Measurements from ENCODE around the gene PIK3C2G. TPM values are rescaled to one million over a fixed set of nuclear protein-coding genes. Genes with fewer than 3 reads are reported as not detected.

Gene PIK3C2G, protein sequence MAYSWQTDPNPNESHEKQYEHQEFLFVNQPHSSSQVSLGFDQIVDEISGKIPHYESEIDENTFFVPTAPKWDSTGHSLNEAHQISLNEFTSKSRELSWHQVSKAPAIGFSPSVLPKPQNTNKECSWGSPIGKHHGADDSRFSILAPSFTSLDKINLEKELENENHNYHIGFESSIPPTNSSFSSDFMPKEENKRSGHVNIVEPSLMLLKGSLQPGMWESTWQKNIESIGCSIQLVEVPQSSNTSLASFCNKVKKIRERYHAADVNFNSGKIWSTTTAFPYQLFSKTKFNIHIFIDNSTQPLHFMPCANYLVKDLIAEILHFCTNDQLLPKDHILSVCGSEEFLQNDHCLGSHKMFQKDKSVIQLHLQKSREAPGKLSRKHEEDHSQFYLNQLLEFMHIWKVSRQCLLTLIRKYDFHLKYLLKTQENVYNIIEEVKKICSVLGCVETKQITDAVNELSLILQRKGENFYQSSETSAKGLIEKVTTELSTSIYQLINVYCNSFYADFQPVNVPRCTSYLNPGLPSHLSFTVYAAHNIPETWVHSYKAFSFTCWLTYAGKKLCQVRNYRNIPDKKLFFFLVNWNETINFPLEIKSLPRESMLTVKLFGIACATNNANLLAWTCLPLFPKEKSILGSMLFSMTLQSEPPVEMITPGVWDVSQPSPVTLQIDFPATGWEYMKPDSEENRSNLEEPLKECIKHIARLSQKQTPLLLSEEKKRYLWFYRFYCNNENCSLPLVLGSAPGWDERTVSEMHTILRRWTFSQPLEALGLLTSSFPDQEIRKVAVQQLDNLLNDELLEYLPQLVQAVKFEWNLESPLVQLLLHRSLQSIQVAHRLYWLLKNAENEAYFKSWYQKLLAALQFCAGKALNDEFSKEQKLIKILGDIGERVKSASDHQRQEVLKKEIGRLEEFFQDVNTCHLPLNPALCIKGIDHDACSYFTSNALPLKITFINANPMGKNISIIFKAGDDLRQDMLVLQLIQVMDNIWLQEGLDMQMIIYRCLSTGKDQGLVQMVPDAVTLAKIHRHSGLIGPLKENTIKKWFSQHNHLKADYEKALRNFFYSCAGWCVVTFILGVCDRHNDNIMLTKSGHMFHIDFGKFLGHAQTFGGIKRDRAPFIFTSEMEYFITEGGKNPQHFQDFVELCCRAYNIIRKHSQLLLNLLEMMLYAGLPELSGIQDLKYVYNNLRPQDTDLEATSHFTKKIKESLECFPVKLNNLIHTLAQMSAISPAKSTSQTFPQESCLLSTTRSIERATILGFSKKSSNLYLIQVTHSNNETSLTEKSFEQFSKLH (N-terminal part only)
- total RNA-seq (2014; rRNA removed; shearing (Covaris generic); ENCODE audit: low replicate concordance), result not detected in 2 replicates

DNA sequence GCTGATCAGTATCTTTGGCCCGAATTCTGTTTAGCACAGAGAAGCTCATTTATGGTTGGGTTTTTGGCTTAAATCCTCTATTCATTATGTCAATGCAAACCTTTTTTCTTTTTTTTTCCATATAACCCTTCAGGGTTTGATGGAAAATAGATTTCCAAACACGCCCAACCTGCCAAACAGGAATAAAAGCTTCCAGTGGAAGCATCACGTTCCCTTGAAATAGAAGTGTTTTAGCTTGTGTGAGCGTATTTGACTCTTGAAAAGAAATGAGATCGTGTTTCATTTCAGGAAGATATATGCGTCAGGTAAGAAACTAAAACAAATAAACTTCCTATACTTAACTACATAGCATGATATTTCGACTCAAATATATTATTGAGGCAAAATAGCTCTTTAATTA lies at the start of gene PIK3C2G:
Gene PIK3C2G, plus strand, starts transcription at position 246 of the 400 bp plus-strand sequence. CDS start 20,564 bp downstream, outside the sequence.
- H4K20me1 ChIP-seq (ENCODE audit: insufficient read depth, low read depth, low read length), result no peaks in the 10 kb centered on the region
- no peaks in the 10 kb centered on the region for H3K9me2 ChIP-seq (replicated peaks; ENCODE audit: insufficient read depth, low read length)
- no peak within 1 kb of the TSS for H3K27ac ChIP-seq (ENCODE audit: low read length)
- H3K9ac ChIP-seq (ENCODE audit: low read length), result no peak within 1 kb of the TSS
- no peak within 1 kb of the TSS for H3K4me3 ChIP-seq (ENCODE audit: low read length)
- no peaks in the 10 kb centered on the region for H3K27me3 ChIP-seq (ENCODE audit: low read length)
- no peaks in the 10 kb centered on the region for H3K36me3 ChIP-seq (ENCODE audit: insufficient read depth, low read length)
- H3K79me2 ChIP-seq (ENCODE audit: low read length), result no peaks in the 10 kb centered on the region
- H3K9me3 ChIP-seq (ENCODE audit: low read length), result no peaks in the 10 kb centered on the region
- H2AFZ ChIP-seq (ENCODE audit: low read length), result no peak within 1 kb of the TSS
- no peaks in the 10 kb centered on the region for H3K4me1 ChIP-seq (ENCODE audit: low read length)
- H3K4me2 ChIP-seq (ENCODE audit: low read depth, low read length, poor library complexity, severe bottlenecking), result no peak within 1 kb of the TSS
- DNase-seq, result no peak

DNA sequence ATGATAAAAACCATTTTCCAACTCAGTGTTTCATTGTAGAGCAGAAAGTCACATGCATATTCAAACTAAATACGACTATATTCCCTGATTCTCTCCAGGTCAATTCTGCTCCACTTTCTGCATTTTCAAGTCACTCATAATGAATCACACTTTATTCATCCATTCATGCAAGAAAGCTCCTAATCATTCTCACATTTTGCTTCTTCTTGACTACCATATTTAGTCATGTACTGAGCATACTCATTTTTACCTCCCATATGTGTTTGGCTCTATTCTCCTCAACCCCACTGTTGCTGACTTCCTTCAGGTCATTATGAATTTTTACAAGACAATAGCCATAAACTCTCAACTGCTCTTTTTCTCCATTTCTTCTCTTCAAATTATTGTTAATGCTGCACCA lies 43.4 kb upstream of the PIK3C2G start:
- Histone ChIP-seq H3K79me2 (ENCODE audit: low read length) (no peaks in the 10 kb centered on the region), H3K27me3 (ENCODE audit: low read length) (no peaks in the 10 kb centered on the region), H3K9ac (ENCODE audit: low read length) (no peak overlapping the region), H3K9me2 (replicated peaks; ENCODE audit: insufficient read depth, low read length) (no peaks in the 10 kb centered on the region), H3K9me3 (ENCODE audit: low read length) (no peaks in the 10 kb centered on the region), H3K4me1 (ENCODE audit: low read length) (no peaks in the 10 kb centered on the region), H3K36me3 (ENCODE audit: insufficient read depth, low read length) (no peaks in the 10 kb centered on the region), H3K27ac (ENCODE audit: low read length) (no peak overlapping the region), H3K4me2 (ENCODE audit: low read depth, low read length, poor library complexity, severe bottlenecking) (no peak overlapping the region), H2AFZ (ENCODE audit: low read length) (no peak overlapping the region), H3K4me3 (ENCODE audit: low read length) (no peak overlapping the region), H4K20me1 (ENCODE audit: insufficient read depth, low read depth, low read length) (no peaks in the 10 kb centered on the region)
- DNase-seq, result no peak

DNA sequence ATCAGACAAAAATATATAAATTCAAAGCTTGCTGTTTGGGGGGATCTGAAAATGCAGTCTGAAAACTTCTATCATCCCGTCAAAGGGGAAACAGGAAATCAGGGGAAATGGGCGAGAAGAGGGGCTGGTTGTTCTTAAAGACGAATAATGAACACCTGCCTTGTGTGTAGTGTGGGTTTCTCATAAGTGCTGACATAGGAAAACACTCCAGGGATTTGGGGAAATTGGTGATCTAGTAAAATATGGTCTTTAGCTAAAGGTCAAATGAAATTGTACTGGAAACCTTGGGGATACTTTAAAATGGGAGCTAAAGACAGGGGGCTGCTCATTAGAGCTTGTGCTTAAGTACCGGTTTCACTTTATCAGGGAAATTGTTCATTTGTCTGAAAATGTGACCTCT lies 39.6 kb upstream of the PIK3C2G start:
- no peaks in the 10 kb centered on the region for H3K27me3 ChIP-seq (ENCODE audit: low read length)
- H3K27ac ChIP-seq (ENCODE audit: low read length), result no peak overlapping the region
- no peak overlapping the region for H3K4me2 ChIP-seq (ENCODE audit: low read depth, low read length, poor library complexity, severe bottlenecking)
- no peaks in the 10 kb centered on the region for H3K4me1 ChIP-seq (ENCODE audit: low read length)
- H4K20me1 ChIP-seq (ENCODE audit: insufficient read depth, low read depth, low read length), result no peaks in the 10 kb centered on the region
- H3K4me3 ChIP-seq (ENCODE audit: low read length), result no peak overlapping the region
- H3K9ac ChIP-seq (ENCODE audit: low read length), result no peak overlapping the region
- no peaks in the 10 kb centered on the region for H3K9me3 ChIP-seq (ENCODE audit: low read length)
- H3K79me2 ChIP-seq (ENCODE audit: low read length), result no peaks in the 10 kb centered on the region
- no peak overlapping the region for H2AFZ ChIP-seq (ENCODE audit: low read length)
- no peaks in the 10 kb centered on the region for H3K36me3 ChIP-seq (ENCODE audit: insufficient read depth, low read length)
- DNase-seq, result no peak
- H3K9me2 ChIP-seq (replicated peaks; ENCODE audit: insufficient read depth, low read length), result no peaks in the 10 kb centered on the region

DNA sequence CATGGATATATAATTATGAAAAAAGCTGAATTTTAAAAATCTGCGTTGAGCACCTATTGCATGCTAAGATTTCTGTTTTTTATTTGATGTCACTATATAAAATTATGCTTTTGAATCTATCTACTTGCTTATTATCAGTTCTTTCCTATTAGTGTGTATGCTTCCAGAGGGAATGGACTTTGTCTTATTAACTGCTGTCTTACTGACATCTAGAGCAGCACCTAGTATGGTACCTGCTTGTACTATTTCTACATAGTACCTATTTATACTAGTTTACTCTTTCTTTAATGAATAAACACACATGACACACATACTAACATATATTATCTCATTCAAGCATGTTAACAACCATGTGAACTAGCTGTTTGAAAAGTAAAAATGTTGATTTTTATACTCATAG lies 38.6 kb upstream of the PIK3C2G start:
- Histone ChIP-seq H3K79me2 (ENCODE audit: low read length) (no peaks in the 10 kb centered on the region), H3K9me3 (ENCODE audit: low read length) (no peaks in the 10 kb centered on the region), H3K9ac (ENCODE audit: low read length) (no peak overlapping the region), H3K9me2 (replicated peaks; ENCODE audit: insufficient read depth, low read length) (no peaks in the 10 kb centered on the region), H3K4me2 (ENCODE audit: low read depth, low read length, poor library complexity, severe bottlenecking) (no peak overlapping the region), H3K27me3 (ENCODE audit: low read length) (no peaks in the 10 kb centered on the region), H4K20me1 (ENCODE audit: insufficient read depth, low read depth, low read length) (no peaks in the 10 kb centered on the region), H3K4me1 (ENCODE audit: low read length) (no peaks in the 10 kb centered on the region), H3K27ac (ENCODE audit: low read length) (no peak overlapping the region), H3K4me3 (ENCODE audit: low read length) (no peak overlapping the region), H2AFZ (ENCODE audit: low read length) (no peak overlapping the region), H3K36me3 (ENCODE audit: insufficient read depth, low read length) (no peaks in the 10 kb centered on the region)
- no peak for DNase-seq

DNA sequence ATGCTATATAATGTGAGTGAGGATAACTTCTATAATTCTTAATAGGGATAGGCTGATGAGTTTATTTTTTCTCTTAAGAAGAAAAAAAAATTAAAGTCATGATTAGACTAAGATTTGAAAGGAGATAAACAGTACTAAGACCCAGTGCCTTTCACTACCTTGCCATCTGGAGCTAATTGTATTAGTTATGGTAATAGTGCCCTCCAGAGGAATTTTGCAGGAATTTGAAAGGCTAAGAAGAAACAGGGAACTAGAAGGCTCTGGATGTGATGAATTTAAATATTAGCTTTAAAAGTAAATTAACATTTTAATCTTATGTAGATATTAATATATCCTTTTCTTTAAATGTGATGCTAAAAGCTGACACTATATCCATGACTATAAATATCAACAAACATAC lies 36.6 kb upstream of the PIK3C2G start:
- Histone ChIP-seq H3K4me2 (ENCODE audit: low read depth, low read length, poor library complexity, severe bottlenecking) (no peak overlapping the region), H4K20me1 (ENCODE audit: insufficient read depth, low read depth, low read length) (no peaks in the 10 kb centered on the region), H2AFZ (ENCODE audit: low read length) (no peak overlapping the region), H3K4me1 (ENCODE audit: low read length) (no peaks in the 10 kb centered on the region), H3K36me3 (ENCODE audit: insufficient read depth, low read length) (no peaks in the 10 kb centered on the region), H3K27ac (ENCODE audit: low read length) (no peak overlapping the region), H3K27me3 (ENCODE audit: low read length) (no peaks in the 10 kb centered on the region), H3K9me2 (replicated peaks; ENCODE audit: insufficient read depth, low read length) (no peaks in the 10 kb centered on the region), H3K9me3 (ENCODE audit: low read length) (no peaks in the 10 kb centered on the region), H3K9ac (ENCODE audit: low read length) (no peak overlapping the region), H3K79me2 (ENCODE audit: low read length) (no peaks in the 10 kb centered on the region), H3K4me3 (ENCODE audit: low read length) (no peak overlapping the region)
- no peak for DNase-seq

DNA sequence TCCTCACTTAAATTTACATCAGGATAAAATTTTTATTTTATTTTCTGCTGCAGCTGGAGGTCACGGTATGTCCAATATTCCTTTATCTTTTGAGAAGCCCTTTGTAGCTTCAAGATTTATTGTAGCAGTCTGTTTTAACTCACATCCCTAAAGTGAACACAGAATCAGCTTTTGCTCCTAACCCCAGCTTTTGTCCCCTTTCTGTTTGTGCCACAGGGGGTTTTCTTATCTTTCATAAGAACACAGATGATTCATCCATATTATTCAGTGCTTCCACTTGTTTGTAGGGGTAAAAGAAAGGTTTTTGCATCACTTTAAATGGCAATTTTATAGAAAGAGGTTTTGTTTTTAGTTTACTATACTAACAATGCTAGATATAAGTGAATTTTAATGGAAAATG lies 21.8 kb upstream of the PIK3C2G start:
- H3K4me1 ChIP-seq (ENCODE audit: low read length), result no peaks in the 10 kb centered on the region

DNA sequence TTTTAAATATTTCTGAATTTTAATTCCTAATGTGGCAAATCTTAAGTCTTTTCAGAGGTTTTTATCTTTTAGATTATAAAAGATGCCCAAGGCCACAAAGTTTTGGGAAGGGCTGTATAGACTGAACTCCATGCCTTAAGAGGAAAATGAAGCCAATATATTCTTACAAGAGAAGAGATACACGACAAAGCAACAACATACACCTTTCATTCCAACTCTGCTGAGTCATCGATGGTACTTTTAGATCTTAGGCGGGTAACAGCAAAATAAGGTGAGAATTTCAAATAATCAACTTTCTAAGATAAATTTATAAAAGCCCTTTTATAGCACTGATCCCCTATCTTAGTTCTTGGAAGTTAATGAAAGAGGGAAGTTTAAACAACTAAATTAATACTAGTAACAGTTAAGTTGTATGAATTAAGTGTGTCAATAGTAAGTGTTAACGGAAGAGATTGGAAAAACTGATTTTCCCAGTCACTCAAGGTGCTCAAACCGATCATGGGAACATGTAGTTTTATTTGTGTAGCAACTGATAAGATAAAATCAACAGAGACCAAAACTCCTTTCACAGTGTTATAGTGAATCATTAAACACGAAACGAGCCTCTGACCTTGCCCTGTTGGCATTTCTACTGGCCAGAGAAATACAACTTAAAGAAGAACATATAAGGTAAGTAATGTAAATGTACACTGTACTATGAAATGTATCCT lies 18.8 kb upstream of the PIK3C2G start:
- Histone ChIP-seq H3K9ac (ENCODE audit: low read length) (no peak overlapping the region), H3K4me2 (ENCODE audit: low read depth, low read length, poor library complexity, severe bottlenecking) (no peak overlapping the region), H3K36me3 (ENCODE audit: insufficient read depth, low read length) (no peaks in the 10 kb centered on the region), H3K4me1 (ENCODE audit: low read length) (no peaks in the 10 kb centered on the region), H3K79me2 (ENCODE audit: low read length) (no peaks in the 10 kb centered on the region), H3K4me3 (ENCODE audit: low read length) (no peak overlapping the region), H4K20me1 (ENCODE audit: insufficient read depth, low read depth, low read length) (no peaks in the 10 kb centered on the region), H2AFZ (ENCODE audit: low read length) (no peak overlapping the region), H3K9me3 (ENCODE audit: low read length) (no peaks in the 10 kb centered on the region), H3K27me3 (ENCODE audit: low read length) (no peaks in the 10 kb centered on the region), H3K27ac (ENCODE audit: low read length) (no peak overlapping the region), H3K9me2 (replicated peaks; ENCODE audit: insufficient read depth, low read length) (no peaks in the 10 kb centered on the region)
- DNase-seq, result no peak

More for the DNA sequence above, 21.8 kb upstream of the PIK3C2G start:
- no peaks in the 10 kb centered on the region for H4K20me1 ChIP-seq (ENCODE audit: insufficient read depth, low read depth, low read length)
- no peak overlapping the region for H3K4me2 ChIP-seq (ENCODE audit: low read depth, low read length, poor library complexity, severe bottlenecking)
- no peak for DNase-seq
- no peaks in the 10 kb centered on the region for H3K36me3 ChIP-seq (ENCODE audit: insufficient read depth, low read length)
- no peaks in the 10 kb centered on the region for H3K9me3 ChIP-seq (ENCODE audit: low read length)
- H3K79me2 ChIP-seq (ENCODE audit: low read length), result no peaks in the 10 kb centered on the region
- no peak overlapping the region for H3K4me3 ChIP-seq (ENCODE audit: low read length)
- H3K27me3 ChIP-seq (ENCODE audit: low read length), result no peaks in the 10 kb centered on the region
- no peak overlapping the region for H3K27ac ChIP-seq (ENCODE audit: low read length)
- H2AFZ ChIP-seq (ENCODE audit: low read length), result no peak overlapping the region
- H3K9ac ChIP-seq (ENCODE audit: low read length), result no peak overlapping the region
- H3K9me2 ChIP-seq (replicated peaks; ENCODE audit: insufficient read depth, low read length), result no peaks in the 10 kb centered on the region

Measured in Karpas-422 (cell line).